H1 (cell line): ENCODE measurements around the gene DDX5. TPM values are rescaled to one million over a fixed set of nuclear protein-coding genes. Genes with fewer than 3 reads are reported as not detected.

ENCODE experiments used
- CHD1 ChIP-seq: IDR thresholded peaks from 2 replicates; pipeline ENCODE4 v1.6.1; 2012; ENCODE audit warnings: low read depth, low read length, improper control_type of control experiment
- CHD2 ChIP-seq: IDR thresholded peaks from 2 replicates; pipeline ENCODE4 v1.6.1; 2012; ENCODE audit warnings: low read length, improper control_type of control experiment
- CREB1 ChIP-seq: IDR thresholded peaks from 2 replicates; pipeline ENCODE4 v1.6.1; 2012; ENCODE audit warnings: inconsistent platforms
- CTBP2 ChIP-seq: IDR thresholded peaks from 2 replicates; pipeline ENCODE4 v1.7.0; 2011; ENCODE audit warnings: borderline replicate concordance, mild to moderate bottlenecking, moderate library complexity, mixed read lengths, low read length; ENCODE audit not compliant: insufficient read depth, insufficient read length
- EZH2 ChIP-seq: fragments of 200-600 bp; sonication (generic); IDR thresholded peaks from 2 replicates; pipeline ENCODE4 v1.7.1; 2012; ENCODE audit warnings: low read depth, mild to moderate bottlenecking, moderate library complexity, low read length, inconsistent platforms; ENCODE audit not compliant: severe bottlenecking
- FOSL1 ChIP-seq: IDR thresholded peaks from 2 replicates; pipeline ENCODE4 v1.6.1; 2011; ENCODE audit warnings: mild to moderate bottlenecking, low read depth, low read length, moderate library complexity; ENCODE audit not compliant: insufficient read depth
- HDAC2 ChIP-seq, 2 experiments: fragments of 300-600 bp in 1 of 2; sonication (generic) in 1 of 2; IDR thresholded peaks; 2 replicates each; pipeline ENCODE4 v1.6.1; 2011 to 2012; ENCODE audit warnings: low read depth in 2 of 2, low read length in 2 of 2, mild to moderate bottlenecking in 2 of 2, moderate library complexity in 2 of 2, borderline replicate concordance in 1 of 2, inconsistent platforms in 1 of 2
- HDAC6 ChIP-seq: IDR thresholded peaks from one replicate; pipeline ENCODE4 v1.7.1; 2012; ENCODE audit warnings: low read depth, mild to moderate bottlenecking, inconsistent platforms, low read length, moderate library complexity
- KDM5A ChIP-seq: fragments of 200-600 bp; IDR thresholded peaks from 2 replicates; pipeline ENCODE4 v1.7.1; 2012; ENCODE audit warnings: mild to moderate bottlenecking, low read length, inconsistent platforms, mixed read lengths
- NANOG ChIP-seq: IDR thresholded peaks from 2 replicates; pipeline ENCODE4 v1.6.1; 2011; ENCODE audit warnings: low read length, low read depth, mild to moderate bottlenecking, inconsistent platforms; ENCODE audit not compliant: insufficient read depth, poor library complexity, severe bottlenecking
- POU5F1 ChIP-seq: IDR thresholded peaks from 2 replicates; pipeline ENCODE4 v1.6.1; 2011; ENCODE audit warnings: low read depth, mild to moderate bottlenecking, low read length, moderate library complexity
- RNF2 ChIP-seq: fragments of 200-900, 300-1000 bp; sonication (generic); IDR thresholded peaks from 2 replicates; pipeline ENCODE4 v1.7.1; 2016; ENCODE audit warnings: borderline replicate concordance, low read depth, mild to moderate bottlenecking, antibody characterized with exemption, low read length; ENCODE audit not compliant: poor library complexity, severe bottlenecking; ENCODE audit errors: missing control alignments
- SAP30 ChIP-seq: fragments of 300-600 bp; sonication (generic); IDR thresholded peaks from 2 replicates; pipeline ENCODE4 v1.7.1; 2012; ENCODE audit warnings: low read length, moderate library complexity, mild to moderate bottlenecking, inconsistent platforms; ENCODE audit not compliant: insufficient read depth, insufficient replicate concordance
- SP2 ChIP-seq: IDR thresholded peaks from 2 replicates; pipeline ENCODE4 v1.6.1; 2012; ENCODE audit warnings: mild to moderate bottlenecking, low read length, inconsistent platforms
- SRF ChIP-seq: IDR thresholded peaks from 2 replicates; pipeline ENCODE4 v1.6.1; 2011; ENCODE audit warnings: mild to moderate bottlenecking, low read depth, low read length, moderate library complexity
- TAF1 ChIP-seq: IDR thresholded peaks from 2 replicates; pipeline ENCODE4 v1.6.1; 2011; ENCODE audit warnings: mild to moderate bottlenecking, low read depth, low read length
- TAF7 ChIP-seq: optimal IDR thresholded peaks from 2 replicates; pipeline ENCODE3; 2011; ENCODE audit warnings: low read depth, mild to moderate bottlenecking, inconsistent platforms, low read length, moderate library complexity, borderline replicate concordance
- TBP ChIP-seq: IDR thresholded peaks from 2 replicates; pipeline ENCODE4 v1.6.1; 2011; ENCODE audit warnings: low read depth, low read length, improper control_type of control experiment
- TCF12 ChIP-seq: IDR thresholded peaks from 2 replicates; pipeline ENCODE4 v1.6.1; 2011; ENCODE audit warnings: low read depth, mild to moderate bottlenecking, low read length
- TEAD4 ChIP-seq: IDR thresholded peaks from 2 replicates; pipeline ENCODE4 v1.6.1; 2012; ENCODE audit warnings: low read depth, low read length, inconsistent platforms, mixed read lengths
- ZNF274 ChIP-seq: IDR thresholded peaks from 2 replicates; pipeline ENCODE4 v1.7.0; 2012; ENCODE audit warnings: low read length, borderline replicate concordance; ENCODE audit errors: extremely low read depth
- polyA plus RNA-seq, 7 experiments: library from polyadenylated mRNA; depleted of rRNA in 3 of 7; stranded (reverse) in 5 of 7; unstranded in 2 of 7; fragments of >200 nt in 5 of 7; fragments of 200-250 nt in 2 of 7; gene quantifications; 1 replicate in 5 of 7; 2 replicates in 1 of 7; 4 replicates in 1 of 7; pipeline versions ENCODE4 v1.2.1 to v1.2.3, GENCODE V29; 2011 to 2013; ENCODE audit warnings: missing spikeins in 2 of 7, mixed read lengths in 2 of 7
- total RNA-seq: library from RNA; stranded (reverse); fragmentation: NEBNext Ultra II Directional; extraction: Animal tissue kit (Norgen Biotek cat#: 25700); gene quantifications from 2 replicates; pipeline ENCODE4 v1.2.1, GENCODE V29; 2021
- TF ChIP-seq, protein P1 (sequence below): IDR thresholded peaks from 2 replicates; pipeline ENCODE4 v1.6.1; 2012; ENCODE audit warnings: low read length, inconsistent platforms

The DDX5 gene
- total and polyA plus RNA-seq, 2 of the 8 experiments (the other 6 are each of a cell fraction or from before 2014, with no cell fraction given), result 572 to 591 TPM

DNA sequence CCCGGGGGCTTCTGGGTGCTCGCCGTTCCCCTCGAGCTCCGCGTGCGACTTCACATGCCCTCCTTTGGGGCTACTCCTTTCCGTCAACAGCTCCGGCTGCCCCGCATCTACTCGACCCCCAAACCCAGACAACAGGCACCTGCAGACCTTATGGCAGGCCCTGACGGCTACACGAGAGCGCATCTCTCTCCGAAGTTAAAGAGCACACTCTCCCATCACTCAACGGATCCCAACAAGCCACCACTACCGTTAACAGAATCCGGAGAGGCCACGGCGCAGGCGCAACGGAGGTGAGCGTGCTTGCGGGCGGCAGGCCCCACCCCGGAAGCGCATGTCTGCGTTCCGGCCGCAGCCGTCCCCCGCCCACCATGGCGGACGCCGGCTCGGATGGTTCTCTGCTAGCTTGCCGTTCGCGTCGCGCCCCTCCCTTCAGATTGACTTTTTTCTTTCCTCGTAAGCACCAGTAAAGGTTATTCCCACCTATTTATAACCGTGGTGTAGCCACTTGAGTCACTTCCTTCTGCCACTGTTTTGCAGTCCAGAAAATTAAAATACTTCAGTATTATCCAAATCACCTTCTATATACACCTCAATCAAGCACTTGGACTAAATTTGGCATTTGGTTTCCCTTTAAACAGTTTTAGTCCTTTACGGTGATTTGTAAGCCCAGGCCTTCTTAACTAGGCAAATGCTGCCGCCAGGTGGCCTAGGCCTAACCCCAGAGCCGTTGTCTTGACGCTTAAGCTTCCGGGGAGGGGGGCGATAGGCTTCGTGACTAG is 9.1 kb downstream of the DDX5 start, which contains the start of gene POLG2 (continued):
- TF ChIP-seq SAP30, result peak; percentile 28
- peak; percentile 38; the same call in 1 of the 2 replicates for TF ChIP-seq TBP
- TF ChIP-seq TAF1, result no peak; the same call in none of the 2 replicates
- no peak for TF ChIP-seq TCF12
- TF ChIP-seq TEAD4, result peak; percentile 55; the same call in 1 of the 2 replicates
- no peak for TF ChIP-seq FOSL1
- TF ChIP-seq, protein P1, sequence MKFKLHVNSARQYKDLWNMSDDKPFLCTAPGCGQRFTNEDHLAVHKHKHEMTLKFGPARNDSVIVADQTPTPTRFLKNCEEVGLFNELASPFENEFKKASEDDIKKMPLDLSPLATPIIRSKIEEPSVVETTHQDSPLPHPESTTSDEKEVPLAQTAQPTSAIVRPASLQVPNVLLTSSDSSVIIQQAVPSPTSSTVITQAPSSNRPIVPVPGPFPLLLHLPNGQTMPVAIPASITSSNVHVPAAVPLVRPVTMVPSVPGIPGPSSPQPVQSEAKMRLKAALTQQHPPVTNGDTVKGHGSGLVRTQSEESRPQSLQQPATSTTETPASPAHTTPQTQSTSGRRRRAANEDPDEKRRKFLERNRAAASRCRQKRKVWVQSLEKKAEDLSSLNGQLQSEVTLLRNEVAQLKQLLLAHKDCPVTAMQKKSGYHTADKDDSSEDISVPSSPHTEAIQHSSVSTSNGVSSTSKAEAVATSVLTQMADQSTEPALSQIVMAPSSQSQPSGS, result peak; percentile 85; the same call in 1 of the 2 replicates
- TF ChIP-seq POU5F1, result no peak
- TF ChIP-seq NANOG, result no peak
- TF ChIP-seq TAF7, result peak; percentile 30
- no peak for TF ChIP-seq KDM5A
- no peak for TF ChIP-seq HDAC6
- no peak for TF ChIP-seq EZH2
- no peak; a peak in 1 of 4 replicates for TF ChIP-seq HDAC2 (IDR thresholded peaks at IDR 0.05; ENCODE audit: borderline replicate concordance in 1 of 2, low read depth in 2 of 2, low read length in 2 of 2)
- no peak for TF ChIP-seq ZNF274
- TF ChIP-seq RNF2, result no peak
- TF ChIP-seq SRF, result no peak
- TF ChIP-seq SP2, result no peak
- no peak for TF ChIP-seq CHD1
- TF ChIP-seq CHD2, result peak; percentile 59; the same call in 1 of the 2 replicates
- TF ChIP-seq CREB1, result peak; percentile 21
- TF ChIP-seq CTBP2, result no peak
